Fibroblast of the aortic adventitia (primary cell): ENCODE data around the gene RAC2. TPM values are rescaled to one million over a fixed set of nuclear protein-coding genes. Genes with fewer than 3 reads are reported as not detected.
A peak's percentile ranks its signal among the peaks of the same experiment; 100 is the strongest.

Source experiments
- DNase-seq: peaks from one replicate; pipeline ENCODE4 v3.0.0-alpha.2; 2010; ENCODE audit warnings: low read depth
- H3K4me3 ChIP-seq: 2 replicates; pipeline ENCODE4 v1.5.1; 2011; ENCODE audit warnings: low read depth, mild to moderate bottlenecking, control low read depth, low read length, moderate library complexity
- total RNA-seq: library from RNA; depleted of rRNA; stranded (reverse); fragments of >200 nt; gene quantifications from 2 replicates; pipeline ENCODE4 v1.2.3, GENCODE V29; 2012; ENCODE audit warnings: low replicate concordance
- TF ChIP-seq, protein P1 (sequence below): IDR thresholded peaks from 2 replicates; pipeline ENCODE4 v1.5.1; 2011; ENCODE audit warnings: mild to moderate bottlenecking, low read length, control low read depth, inconsistent platforms; ENCODE audit not compliant: insufficient read depth

RAC2 gene
- total RNA-seq, 1 donor = 14.4 TPM

DNA sequence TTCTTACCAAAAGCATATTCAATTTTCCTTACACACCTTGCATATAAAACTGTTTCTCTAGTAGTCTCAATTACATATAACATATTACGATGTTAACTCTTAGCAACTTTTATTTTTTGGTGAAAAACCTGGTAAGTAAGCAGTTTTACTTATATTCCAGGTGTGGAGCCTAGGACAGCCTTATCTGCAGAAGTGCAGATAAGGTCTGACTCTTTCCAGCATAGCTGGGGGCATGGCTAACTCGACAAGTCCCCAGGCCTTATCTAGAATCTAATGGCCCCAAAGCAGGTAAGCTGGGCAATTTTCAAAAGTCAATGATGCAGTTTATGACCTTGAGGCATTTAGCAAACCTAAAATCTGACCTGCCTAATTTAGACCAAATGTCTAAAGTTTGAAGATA, 51.9 kb downstream of the RAC2 start:
- DNase-seq = no peak
- H3K4me3 ChIP-seq = no peak overlapping the region
- TF ChIP-seq, protein P1, sequence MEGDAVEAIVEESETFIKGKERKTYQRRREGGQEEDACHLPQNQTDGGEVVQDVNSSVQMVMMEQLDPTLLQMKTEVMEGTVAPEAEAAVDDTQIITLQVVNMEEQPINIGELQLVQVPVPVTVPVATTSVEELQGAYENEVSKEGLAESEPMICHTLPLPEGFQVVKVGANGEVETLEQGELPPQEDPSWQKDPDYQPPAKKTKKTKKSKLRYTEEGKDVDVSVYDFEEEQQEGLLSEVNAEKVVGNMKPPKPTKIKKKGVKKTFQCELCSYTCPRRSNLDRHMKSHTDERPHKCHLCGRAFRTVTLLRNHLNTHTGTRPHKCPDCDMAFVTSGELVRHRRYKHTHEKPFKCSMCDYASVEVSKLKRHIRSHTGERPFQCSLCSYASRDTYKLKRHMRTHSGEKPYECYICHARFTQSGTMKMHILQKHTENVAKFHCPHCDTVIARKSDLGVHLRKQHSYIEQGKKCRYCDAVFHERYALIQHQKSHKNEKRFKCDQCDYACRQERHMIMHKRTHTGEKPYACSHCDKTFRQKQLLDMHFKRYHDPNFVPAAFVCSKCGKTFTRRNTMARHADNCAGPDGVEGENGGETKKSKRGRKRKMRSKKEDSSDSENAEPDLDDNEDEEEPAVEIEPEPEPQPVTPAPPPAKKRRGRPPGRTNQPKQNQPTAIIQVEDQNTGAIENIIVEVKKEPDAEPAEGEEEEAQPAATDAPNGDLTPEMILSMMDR = no peak

DNA sequence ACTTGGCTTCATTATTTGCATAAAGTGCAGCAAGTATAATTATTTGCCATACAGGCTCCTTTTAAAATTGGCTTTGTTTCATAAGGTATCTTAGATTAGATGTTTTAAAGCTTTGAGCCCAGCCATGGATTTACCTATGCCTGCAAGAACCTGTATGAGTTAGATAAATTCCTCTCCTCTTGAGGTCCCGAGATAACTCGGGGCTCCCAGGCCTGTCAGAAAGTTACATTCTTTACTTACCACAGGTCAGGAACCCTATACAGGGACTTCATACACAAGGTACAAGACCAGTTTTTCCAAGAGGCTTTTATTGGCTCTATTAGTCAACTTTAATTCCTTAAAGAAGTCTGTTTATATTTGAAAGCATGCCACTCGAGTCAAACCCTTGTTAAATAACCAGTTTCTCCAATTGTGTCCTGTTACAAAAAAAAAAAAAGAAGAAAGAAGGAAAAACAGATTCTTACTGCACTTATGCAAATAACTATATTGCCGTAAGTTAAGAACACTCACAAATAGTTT, 53.7 kb downstream of the RAC2 start:
- no peak for DNase-seq
- TF ChIP-seq, protein P1 = no peak
- H3K4me3 ChIP-seq = no peak overlapping the region

DNA sequence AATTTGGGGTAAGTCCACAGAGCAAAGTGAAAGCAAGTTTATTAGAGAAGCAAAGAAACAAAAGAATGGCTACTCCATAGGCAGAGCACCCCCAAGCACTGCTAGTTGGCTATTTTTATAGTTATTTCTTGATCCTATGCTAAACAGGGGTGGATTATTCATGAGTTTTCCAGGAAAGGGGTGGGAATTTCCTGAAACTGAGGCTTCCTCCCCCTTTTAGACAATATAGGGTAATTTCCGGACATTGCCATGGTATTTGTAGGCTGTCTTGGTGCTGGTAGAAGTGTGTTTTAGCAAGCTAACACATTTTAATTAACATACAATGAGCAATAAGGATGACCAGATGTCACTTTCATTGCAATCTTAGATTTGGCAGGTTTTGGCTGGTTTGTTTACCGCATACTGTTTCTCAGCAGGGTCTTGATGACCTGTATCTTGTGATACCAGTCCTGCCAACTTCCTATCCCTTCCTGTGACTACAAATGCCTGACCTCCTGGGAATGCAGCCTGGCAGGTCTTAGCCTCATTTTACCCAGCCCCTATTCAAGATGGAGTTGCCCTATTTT, 55.1 kb downstream of the RAC2 start:
- peak; percentile 63 for DNase-seq
- TF ChIP-seq, protein P1 = no peak
- H3K4me3 ChIP-seq = no peak overlapping the region

DNA sequence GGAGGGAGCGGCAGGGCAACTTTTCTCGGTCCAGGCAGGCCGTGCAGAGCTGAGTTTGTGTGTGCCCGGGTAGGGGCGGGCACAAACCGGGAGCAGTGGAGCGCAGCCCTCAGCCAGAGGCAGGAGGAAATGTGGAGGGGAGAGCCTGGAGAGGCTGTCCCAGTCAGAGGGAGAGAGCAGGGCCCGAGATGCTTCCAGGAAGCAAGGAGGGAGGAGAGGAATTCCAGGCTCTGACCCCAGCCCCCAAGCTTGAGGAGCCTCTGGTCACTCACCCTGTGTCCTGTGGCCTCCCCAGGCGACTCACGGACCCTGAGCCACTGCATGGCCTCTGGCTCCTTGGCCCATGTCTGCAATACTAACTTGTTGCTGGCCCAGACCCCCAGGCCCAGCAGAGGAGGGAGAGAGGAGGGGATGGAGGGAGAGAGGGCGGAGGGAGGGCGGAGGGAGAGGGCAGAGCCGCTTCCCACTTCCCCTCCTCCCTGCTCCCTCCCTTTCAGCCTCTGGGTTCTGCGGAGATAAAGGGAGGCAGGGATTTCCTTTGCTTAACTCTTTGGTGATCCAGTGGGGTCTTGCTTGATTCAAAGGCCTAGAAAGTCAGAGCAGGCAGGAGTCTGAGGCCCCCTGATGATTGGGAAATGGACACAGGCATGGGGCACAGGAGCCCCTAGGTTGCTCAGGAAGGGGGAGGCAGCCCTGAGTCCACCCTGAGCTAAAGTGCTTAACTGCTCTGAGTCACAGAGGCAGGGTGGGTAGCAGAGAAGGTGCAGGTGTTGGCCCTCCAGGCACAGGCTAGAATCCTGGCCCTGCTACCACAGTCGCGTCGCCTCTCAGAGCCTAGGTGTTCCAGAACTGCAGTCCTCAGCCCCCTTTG, 55.9 kb downstream of the RAC2 start, which contains the start of gene C1QTNF6:
Gene C1QTNF6, minus strand, starts transcription at position 357 of the 871 bp plus-strand sequence. Its CDS starts 34 bp downstream, at position 323.
- TF ChIP-seq, protein P1 = no peak
- H3K4me3 ChIP-seq = peak within 1 kb of the TSS; percentile 78
- peak; percentile 60 for DNase-seq

DNA sequence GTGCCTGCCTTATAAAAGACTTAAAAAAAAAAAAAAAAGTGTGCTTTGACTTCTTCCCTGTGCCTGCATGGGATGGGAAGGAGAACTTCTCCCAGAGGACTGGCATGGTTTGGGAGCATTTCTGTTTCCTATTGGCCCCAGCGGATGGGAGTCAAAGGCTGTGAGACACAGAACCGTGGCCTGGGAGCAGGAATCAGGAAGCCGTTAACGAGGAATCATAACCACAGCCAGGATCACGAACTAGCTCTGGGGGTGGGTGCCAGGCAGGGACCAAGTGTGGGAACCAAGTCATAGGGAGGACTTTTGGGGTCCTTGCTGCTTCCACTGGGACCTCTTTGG, 56.5 kb downstream of the RAC2 start:
- DNase-seq = no peak
- TF ChIP-seq, protein P1 = no peak
- peak overlapping the region; percentile 78 for H3K4me3 ChIP-seq

DNA sequence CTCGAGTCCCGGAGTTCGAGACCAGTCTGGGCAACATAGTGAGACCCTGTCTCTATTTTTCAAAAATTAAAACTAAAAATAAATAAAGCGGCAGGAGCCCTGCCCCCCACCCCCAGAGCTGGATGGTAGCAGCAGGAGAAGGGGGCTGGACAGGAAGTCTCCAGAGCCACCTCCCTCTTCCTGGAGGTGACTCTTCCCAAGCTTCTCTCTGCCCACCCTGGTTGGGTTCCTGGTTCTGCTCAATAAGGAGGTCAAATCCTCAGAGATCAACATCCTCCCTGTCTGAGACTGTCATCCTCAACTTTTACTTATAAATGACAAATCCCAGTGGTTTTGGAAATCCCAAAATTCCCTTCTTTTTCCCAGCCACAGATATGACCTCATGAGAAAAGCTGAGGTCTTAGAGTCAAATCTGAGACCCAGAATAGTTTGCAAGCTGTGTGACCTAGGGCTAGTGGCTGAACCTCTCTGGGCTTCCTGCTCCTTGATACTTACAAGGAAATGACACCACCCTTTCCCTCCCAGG, 57.0 kb downstream of the RAC2 start:
- no peak for DNase-seq
- TF ChIP-seq, protein P1 = no peak
- peak overlapping the region; percentile 78 for H3K4me3 ChIP-seq
